ENCODE data around the gene CPAMD8.

The CPAMD8 gene

DNA sequence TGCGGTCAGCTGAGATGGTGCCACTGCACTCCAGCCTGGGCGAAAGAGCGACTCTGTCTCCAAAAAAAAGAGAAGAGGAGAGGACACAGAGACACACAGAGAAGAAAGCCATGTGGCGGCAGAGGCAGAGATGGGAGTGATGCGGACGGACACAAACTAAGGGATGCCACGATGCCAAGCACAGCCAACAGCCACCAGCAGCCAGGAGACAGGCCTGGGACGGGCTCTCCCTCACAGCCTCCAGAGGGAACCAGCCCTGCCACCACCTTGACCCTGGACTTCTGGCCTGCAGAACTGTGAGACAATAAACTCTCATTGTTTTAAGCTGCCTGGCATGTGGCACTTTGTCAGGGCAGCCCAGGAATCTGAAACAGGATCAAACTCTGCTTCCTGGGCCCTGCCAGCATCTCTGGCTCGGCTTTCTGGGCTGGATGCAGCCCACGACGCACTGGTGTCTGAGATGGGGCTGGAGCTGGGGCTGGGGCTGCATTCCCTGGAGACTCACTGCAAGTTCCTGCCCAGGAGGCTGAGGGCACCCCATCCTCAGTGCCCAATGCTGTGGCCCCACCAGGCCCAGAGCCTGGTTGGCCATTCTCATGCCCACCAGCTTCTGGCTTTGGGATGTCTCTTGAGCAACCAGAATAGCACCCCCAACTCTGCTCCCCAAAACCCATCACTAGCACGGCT lies 134.8 kb downstream of the CPAMD8 start:
- TF ChIP-seq, protein P1, sequence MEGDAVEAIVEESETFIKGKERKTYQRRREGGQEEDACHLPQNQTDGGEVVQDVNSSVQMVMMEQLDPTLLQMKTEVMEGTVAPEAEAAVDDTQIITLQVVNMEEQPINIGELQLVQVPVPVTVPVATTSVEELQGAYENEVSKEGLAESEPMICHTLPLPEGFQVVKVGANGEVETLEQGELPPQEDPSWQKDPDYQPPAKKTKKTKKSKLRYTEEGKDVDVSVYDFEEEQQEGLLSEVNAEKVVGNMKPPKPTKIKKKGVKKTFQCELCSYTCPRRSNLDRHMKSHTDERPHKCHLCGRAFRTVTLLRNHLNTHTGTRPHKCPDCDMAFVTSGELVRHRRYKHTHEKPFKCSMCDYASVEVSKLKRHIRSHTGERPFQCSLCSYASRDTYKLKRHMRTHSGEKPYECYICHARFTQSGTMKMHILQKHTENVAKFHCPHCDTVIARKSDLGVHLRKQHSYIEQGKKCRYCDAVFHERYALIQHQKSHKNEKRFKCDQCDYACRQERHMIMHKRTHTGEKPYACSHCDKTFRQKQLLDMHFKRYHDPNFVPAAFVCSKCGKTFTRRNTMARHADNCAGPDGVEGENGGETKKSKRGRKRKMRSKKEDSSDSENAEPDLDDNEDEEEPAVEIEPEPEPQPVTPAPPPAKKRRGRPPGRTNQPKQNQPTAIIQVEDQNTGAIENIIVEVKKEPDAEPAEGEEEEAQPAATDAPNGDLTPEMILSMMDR (IDR thresholded peaks at IDR 0.05; ENCODE audit: low read depth, low read length): no peak
- no peak overlapping the region for H3K4me3 ChIP-seq (ENCODE audit: low read depth, low read length)

GRCh38 chr19:16890461-16891184 lies 136.0 kb downstream of the CPAMD8 start:
- TF ChIP-seq, protein P1 (IDR thresholded peaks at IDR 0.05; ENCODE audit: low read depth, low read length): no peak
- no peak overlapping the region for H3K4me3 ChIP-seq (ENCODE audit: low read depth, low read length)

- TF ChIP-seq, protein P1 (IDR thresholded peaks at IDR 0.05; ENCODE audit: low read depth, low read length): no peak
- H3K4me3 ChIP-seq (ENCODE audit: low read depth, low read length): no peak overlapping the region
These were observed 136.6 kb downstream of the CPAMD8 start for GRCh38 chr19:16889883-16890460.

- TF ChIP-seq, protein P1 (IDR thresholded peaks at IDR 0.05; ENCODE audit: low read depth, low read length): no peak
- no peak overlapping the region for H3K4me3 ChIP-seq (ENCODE audit: low read depth, low read length)
These were observed 137.2 kb downstream of the CPAMD8 start for GRCh38 chr19:16889366-16889882.

- TF ChIP-seq, protein P1 (IDR thresholded peaks at IDR 0.05; ENCODE audit: low read depth, low read length): no peak
- no peak within 1 kb of the TSS for H3K4me3 ChIP-seq (ENCODE audit: low read depth, low read length)
These were observed 137.8 kb downstream of the CPAMD8 start, which contains the start of gene F2RL3 for GRCh38 chr19:16888629-16889365. TSS of gene F2RL3 (plus strand) at chr19:16888999. CDS start at chr19:16889190, 191 bp downstream.

GRCh38 chr19:16887353-16888265 lies 139.0 kb downstream of the CPAMD8 start:
- TF ChIP-seq, protein P1 (IDR thresholded peaks at IDR 0.05; ENCODE audit: low read depth, low read length): no peak
- no peak overlapping the region for H3K4me3 ChIP-seq (ENCODE audit: low read depth, low read length)

All from WI38 (cell line).